ENCODE results near the gene AGTRAP.

Gene AGTRAP

DNA sequence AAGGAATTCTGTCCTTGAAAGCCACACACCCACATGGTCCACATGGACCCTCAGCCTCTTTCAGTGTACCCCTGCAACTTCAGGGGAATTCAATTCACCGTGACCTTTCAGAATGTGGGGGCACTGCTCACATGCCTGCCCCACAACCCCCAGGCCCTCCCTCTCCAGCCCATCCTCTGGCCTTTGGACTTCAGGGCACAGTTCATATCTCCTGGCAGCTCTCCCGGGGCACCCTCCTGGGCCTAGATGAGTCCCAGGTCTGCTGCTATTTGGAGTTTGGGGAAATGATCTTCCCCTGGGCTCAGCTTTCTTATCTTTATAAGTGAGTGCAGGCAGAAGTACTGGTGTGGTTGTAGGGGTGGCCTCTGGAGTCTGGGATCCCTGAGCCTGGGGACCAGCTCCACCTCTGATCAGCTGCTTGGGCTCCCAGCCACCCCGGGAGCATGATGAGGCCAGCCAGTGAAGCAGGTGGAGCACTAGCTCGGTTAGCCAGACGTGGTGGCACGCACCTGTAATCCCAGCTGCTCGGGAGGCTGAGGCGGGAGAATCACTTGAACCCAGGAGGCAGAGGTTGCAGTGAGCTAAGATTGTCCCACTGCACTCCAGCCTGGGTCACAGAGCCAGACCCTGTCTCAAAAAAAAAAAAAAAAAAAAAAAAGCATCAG is 41.9 kb downstream of the AGTRAP start:
- Histone ChIP-seq H3K27ac (ENCODE audit: low read depth, low read length) (no peak overlapping the region), H2AFZ (ENCODE audit: low read length, unreplicated experiment) (no peak overlapping the region), H3K4me3 (ENCODE audit: low read depth, low read length) (no peak overlapping the region), H3K36me3 (ENCODE audit: insufficient read depth, low read length) (no peaks in the 10 kb centered on the region), H3K27me3 (ENCODE audit: insufficient read depth, low read length) (no peaks in the 10 kb centered on the region), H3K79me2 (ENCODE audit: control insufficient read depth, insufficient read depth, low read length, unreplicated experiment) (no peaks in the 10 kb centered on the region), H3K4me1 (ENCODE audit: control insufficient read depth, insufficient read depth, low read length, unreplicated experiment) (no peaks in the 10 kb centered on the region)

DNA sequence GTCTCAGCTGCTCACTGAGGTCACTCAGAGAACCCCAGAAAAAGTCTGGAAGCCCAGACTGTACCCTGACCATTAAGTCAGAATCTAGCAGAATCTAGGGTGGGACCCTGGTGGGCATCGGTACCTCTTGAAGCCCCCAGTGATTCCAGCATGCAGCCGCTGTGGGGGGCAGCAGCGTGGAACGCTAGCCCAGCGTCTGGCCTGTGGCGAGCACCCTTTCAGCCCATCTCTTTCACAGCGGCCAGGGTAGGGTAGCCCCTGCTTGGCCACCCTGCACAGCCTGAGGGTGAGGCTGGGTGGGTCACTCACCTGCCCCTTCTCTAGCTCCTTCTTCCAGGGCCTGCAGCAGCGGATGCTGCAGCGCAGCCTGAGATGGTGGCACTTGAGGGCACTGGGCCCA is 42.4 kb downstream of the AGTRAP start:
- Histone ChIP-seq H3K36me3 (ENCODE audit: insufficient read depth, low read length) (no peaks in the 10 kb centered on the region), H2AFZ (ENCODE audit: low read length, unreplicated experiment) (no peak overlapping the region), H3K4me1 (ENCODE audit: control insufficient read depth, insufficient read depth, low read length, unreplicated experiment) (no peaks in the 10 kb centered on the region), H3K27me3 (ENCODE audit: insufficient read depth, low read length) (no peaks in the 10 kb centered on the region), H3K4me3 (ENCODE audit: low read depth, low read length) (no peak overlapping the region), H3K27ac (ENCODE audit: low read depth, low read length) (no peak overlapping the region), H3K79me2 (ENCODE audit: control insufficient read depth, insufficient read depth, low read length, unreplicated experiment) (no peaks in the 10 kb centered on the region)

DNA sequence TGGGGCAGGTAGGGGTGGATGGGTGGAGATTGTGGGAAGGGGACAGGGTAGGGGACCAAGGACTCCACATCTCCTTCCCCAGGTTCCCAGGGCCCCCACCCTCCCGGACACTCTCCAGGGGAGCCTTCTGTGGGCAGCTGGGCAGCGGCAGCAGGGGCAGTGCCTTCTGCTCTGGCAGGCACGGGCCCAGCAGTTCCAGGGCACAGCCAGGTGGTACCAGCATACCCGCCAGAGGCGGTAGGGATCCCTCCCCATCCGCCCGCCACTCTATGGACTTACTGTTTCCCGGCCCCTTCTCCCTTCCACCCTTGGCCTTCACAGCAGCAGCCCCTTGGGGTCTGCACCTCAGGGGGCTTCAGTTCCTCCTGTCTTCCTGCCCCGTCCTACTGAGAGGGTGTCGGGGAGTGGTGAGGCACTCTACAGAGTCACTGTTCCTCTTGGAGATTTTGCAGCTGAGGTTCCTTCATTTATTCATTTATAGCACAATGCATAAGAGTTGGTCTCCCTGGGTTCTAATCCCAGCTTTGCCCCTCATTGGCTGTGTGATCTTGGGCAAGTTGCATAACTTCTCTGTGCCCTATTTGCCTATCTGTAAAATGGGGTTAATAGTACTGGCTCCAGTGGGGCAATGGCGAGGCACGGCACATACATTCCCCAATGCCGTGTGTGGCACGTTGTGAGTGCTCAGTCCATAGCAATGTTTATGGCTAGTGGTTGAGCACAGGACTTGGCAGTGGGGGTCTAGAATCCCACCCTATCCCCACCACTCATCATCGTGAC is 43.1 kb downstream of the AGTRAP start:
- H2AFZ ChIP-seq (ENCODE audit: low read length, unreplicated experiment), result no peak overlapping the region
- H3K27me3 ChIP-seq (ENCODE audit: insufficient read depth, low read length), result no peaks in the 10 kb centered on the region
- H3K4me3 ChIP-seq (ENCODE audit: low read depth, low read length), result no peak overlapping the region
- H3K4me1 ChIP-seq (ENCODE audit: control insufficient read depth, insufficient read depth, low read length, unreplicated experiment), result no peaks in the 10 kb centered on the region
- no peaks in the 10 kb centered on the region for H3K36me3 ChIP-seq (ENCODE audit: insufficient read depth, low read length)
- no peaks in the 10 kb centered on the region for H3K79me2 ChIP-seq (ENCODE audit: control insufficient read depth, insufficient read depth, low read length, unreplicated experiment)
- no peak overlapping the region for H3K27ac ChIP-seq (ENCODE audit: low read depth, low read length)

DNA sequence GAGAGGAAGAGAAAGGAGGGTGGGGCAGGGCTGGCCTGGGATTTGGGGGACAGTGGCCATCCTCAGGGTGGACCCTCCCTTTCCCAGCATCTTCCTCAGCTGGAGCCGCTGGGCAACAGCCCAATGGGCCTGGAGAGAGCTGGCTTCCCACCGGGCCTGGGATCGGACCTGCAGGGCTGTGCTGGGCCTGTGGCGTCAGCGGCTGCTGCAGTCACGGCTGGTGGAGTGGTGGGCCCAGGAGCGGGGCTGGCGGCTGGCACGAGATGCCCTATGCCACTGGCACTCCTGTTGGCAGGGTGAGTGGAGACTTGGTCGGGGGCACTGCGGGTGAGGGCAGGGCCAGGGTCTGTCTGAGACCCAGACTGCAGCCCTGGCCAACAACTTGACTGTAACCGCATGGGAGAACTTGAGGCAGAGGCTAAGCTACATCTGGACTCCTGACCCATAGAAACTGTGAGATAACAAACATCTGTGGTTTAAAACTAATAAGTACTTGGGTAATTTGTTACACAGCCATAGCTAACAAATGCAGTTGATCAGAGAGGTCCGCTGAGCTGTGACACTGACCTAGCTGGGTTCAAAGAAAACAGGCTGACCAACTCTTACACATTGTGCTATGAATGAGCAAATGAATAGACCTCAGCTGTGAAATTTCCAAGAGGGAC is 43.9 kb downstream of the AGTRAP start:
- no peaks in the 10 kb centered on the region for H3K4me1 ChIP-seq (ENCODE audit: control insufficient read depth, insufficient read depth, low read length, unreplicated experiment)
- no peaks in the 10 kb centered on the region for H3K79me2 ChIP-seq (ENCODE audit: control insufficient read depth, insufficient read depth, low read length, unreplicated experiment)
- no peaks in the 10 kb centered on the region for H3K36me3 ChIP-seq (ENCODE audit: insufficient read depth, low read length)
- no peak overlapping the region for H3K4me3 ChIP-seq (ENCODE audit: low read depth, low read length)
- H3K27ac ChIP-seq (ENCODE audit: low read depth, low read length), result no peak overlapping the region
- no peaks in the 10 kb centered on the region for H3K27me3 ChIP-seq (ENCODE audit: insufficient read depth, low read length)
- no peak overlapping the region for H2AFZ ChIP-seq (ENCODE audit: low read length, unreplicated experiment)

DNA sequence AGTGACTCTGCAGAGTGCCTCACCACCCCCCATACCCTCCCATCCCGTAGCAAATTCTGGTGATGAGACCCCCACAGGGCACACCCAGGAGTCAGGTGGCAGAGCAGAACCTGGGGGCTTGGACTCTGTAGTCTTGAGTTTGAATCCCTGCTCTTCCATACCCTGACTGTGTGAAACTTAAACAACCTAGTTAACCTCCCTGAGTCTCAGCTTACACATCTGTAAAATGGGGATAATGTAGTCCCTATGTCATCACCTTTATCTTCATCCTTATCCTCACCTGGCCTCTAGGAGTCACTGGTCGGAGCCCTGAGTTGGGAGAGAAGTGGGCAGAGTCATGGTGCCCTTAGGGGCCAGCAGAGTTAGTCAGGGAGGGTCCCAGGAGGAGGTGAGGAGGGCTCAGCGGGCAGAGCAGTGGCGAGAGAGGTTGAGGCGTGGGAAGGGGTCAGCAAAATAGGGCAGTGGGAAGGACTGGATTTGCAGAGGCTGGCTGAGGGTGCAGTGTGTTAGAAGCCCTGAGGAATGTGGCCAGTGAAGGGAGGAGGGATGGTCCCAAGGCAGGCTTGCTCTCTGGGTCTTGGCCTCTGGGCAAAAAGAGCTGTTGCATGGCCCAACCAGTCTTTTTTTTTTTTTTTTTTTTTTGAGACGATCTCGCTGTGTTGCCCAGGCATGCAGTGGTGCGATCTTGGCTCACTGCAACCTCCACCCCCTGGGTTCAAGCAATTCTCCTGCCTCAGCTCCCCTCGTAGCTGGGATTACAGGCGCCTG is 44.6 kb downstream of the AGTRAP start:
- no peaks in the 10 kb centered on the region for H3K27me3 ChIP-seq (ENCODE audit: insufficient read depth, low read length)
- H2AFZ ChIP-seq (ENCODE audit: low read length, unreplicated experiment), result no peak overlapping the region
- no peaks in the 10 kb centered on the region for H3K4me1 ChIP-seq (ENCODE audit: control insufficient read depth, insufficient read depth, low read length, unreplicated experiment)
- H3K4me3 ChIP-seq (ENCODE audit: low read depth, low read length), result no peak overlapping the region
- H3K36me3 ChIP-seq (ENCODE audit: insufficient read depth, low read length), result no peaks in the 10 kb centered on the region
- H3K79me2 ChIP-seq (ENCODE audit: control insufficient read depth, insufficient read depth, low read length, unreplicated experiment), result no peaks in the 10 kb centered on the region
- no peak overlapping the region for H3K27ac ChIP-seq (ENCODE audit: low read depth, low read length)

DNA sequence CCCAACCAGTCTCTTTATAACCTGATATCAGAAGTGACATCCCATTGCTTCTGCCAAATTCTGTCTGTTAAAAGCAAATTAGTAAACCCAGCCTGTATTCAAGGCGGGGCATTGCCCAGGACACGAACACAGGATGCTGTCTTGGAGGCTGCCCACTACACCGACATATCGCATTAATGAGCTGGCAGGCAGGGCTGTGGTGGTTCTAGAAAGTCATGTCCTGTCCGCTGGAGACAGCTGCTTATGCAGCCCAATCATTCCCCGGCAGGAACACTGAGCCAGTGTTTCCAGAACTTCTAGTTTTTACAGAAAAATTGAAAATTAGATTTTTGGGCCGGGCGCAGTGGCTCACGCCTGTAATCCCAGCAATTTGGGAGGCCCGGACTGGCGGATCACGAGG is 45.4 kb downstream of the AGTRAP start:
- no peaks in the 10 kb centered on the region for H3K27me3 ChIP-seq (ENCODE audit: insufficient read depth, low read length)
- no peak overlapping the region for H2AFZ ChIP-seq (ENCODE audit: low read length, unreplicated experiment)
- no peaks in the 10 kb centered on the region for H3K4me1 ChIP-seq (ENCODE audit: control insufficient read depth, insufficient read depth, low read length, unreplicated experiment)
- no peaks in the 10 kb centered on the region for H3K36me3 ChIP-seq (ENCODE audit: insufficient read depth, low read length)
- no peak overlapping the region for H3K4me3 ChIP-seq (ENCODE audit: low read depth, low read length)
- H3K27ac ChIP-seq (ENCODE audit: low read depth, low read length), result no peak overlapping the region
- H3K79me2 ChIP-seq (ENCODE audit: control insufficient read depth, insufficient read depth, low read length, unreplicated experiment), result no peaks in the 10 kb centered on the region

DNA sequence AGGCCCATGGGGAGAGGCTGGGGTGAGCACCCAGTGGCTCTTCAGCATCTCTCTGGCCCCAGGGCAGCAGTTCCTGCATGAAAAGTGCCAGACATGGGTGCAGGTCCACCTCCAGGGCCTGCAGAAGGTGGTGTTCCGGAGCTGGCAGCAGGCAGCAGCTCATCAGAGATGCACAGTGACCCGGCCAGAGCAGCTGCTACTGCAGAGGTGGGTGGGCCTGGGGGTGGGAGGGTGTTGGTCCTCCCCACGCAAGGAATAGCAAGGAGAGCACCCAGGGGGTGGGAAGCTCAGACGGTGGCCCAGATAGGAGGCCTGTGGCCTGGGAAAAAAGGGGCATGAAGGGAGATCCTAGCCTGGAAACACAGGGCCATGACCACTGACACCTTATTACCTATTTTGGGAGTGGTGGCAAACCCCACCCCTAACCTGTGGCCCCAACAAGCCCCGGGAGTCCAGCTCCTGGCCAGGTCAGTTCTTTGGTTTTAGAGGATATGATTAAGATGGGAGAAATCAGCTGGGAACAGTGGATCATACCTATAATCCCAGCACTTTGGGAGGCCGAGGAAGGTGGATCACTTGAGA is 46.3 kb downstream of the AGTRAP start:
- Histone ChIP-seq H3K4me1 (ENCODE audit: control insufficient read depth, insufficient read depth, low read length, unreplicated experiment) (peaks cover 4% of the 10 kb centered on the region), H3K27ac (ENCODE audit: low read depth, low read length) (no peak overlapping the region), H3K27me3 (ENCODE audit: insufficient read depth, low read length) (no peaks in the 10 kb centered on the region), H3K4me3 (ENCODE audit: low read depth, low read length) (no peak overlapping the region), H3K79me2 (ENCODE audit: control insufficient read depth, insufficient read depth, low read length, unreplicated experiment) (no peaks in the 10 kb centered on the region), H2AFZ (ENCODE audit: low read length, unreplicated experiment) (no peak overlapping the region), H3K36me3 (ENCODE audit: insufficient read depth, low read length) (no peaks in the 10 kb centered on the region)

DNA sequence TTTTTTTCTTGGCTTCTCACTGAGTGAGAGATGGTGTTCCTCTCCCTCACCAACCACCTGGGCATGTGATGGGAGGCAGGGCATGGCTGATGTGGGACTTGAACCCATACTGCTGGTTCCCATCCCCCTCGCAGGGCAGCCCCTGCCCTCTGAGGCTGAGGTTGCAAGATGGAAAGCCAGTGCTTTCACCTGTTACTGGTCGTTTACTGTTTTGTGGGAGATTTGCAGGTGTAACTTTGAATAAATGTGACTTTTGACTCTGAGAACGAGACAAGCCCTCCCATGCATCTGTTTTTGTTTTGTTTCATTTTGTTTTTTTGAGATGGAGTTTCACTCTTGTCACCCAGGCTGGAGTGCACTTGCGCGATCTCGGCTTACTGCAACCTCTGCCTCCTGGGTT is 47.6 kb downstream of the AGTRAP start:
- Histone ChIP-seq H3K36me3 (ENCODE audit: insufficient read depth, low read length) (no peaks in the 10 kb centered on the region), H3K4me3 (ENCODE audit: low read depth, low read length) (no peak overlapping the region), H3K4me1 (ENCODE audit: control insufficient read depth, insufficient read depth, low read length, unreplicated experiment) (peaks cover 13% of the 10 kb centered on the region), H3K27me3 (ENCODE audit: insufficient read depth, low read length) (no peaks in the 10 kb centered on the region), H3K79me2 (ENCODE audit: control insufficient read depth, insufficient read depth, low read length, unreplicated experiment) (no peaks in the 10 kb centered on the region), H3K27ac (ENCODE audit: low read depth, low read length) (no peak overlapping the region), H2AFZ (ENCODE audit: low read length, unreplicated experiment) (no peak overlapping the region)

DNA sequence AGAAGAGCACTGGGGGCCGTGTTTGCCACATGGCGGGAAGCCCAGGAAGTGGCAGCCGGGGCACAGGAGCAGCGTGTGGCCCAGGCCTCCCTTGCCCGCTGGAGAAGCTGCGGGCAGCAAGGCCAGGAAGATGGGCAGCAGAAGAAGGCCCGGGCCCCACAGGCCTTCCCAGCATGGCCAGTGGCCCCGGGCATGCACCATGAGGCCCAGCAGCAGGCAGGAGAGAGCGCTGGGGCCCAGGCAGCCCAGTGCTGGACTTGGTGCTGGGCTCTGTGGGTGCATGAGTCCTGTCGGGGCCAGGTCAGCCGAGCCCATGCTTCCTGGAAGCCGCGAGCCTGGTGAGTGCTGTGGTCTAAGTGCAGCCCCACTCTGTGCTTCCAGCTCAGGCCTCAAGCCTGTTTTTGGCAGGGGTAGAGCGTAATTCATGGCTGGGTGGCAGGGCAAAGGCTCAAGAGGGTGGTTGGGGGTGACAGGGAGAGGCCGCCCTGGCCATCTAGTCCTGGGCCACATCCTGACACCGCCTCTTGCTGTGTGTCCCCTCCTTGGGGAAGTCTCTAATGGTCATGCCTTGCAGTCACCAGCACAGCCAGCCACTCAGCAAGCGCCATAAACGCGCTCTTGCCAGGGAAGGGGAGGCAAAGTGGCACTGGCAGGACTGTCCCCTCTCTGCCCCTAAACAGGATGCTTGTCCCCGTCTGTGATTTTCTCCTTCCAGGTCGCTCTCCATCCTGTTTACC is 48.5 kb downstream of the AGTRAP start:
- Histone ChIP-seq H3K79me2 (ENCODE audit: control insufficient read depth, insufficient read depth, low read length, unreplicated experiment) (no peaks in the 10 kb centered on the region), H3K4me3 (ENCODE audit: low read depth, low read length) (no peak overlapping the region), H3K27me3 (ENCODE audit: insufficient read depth, low read length) (no peaks in the 10 kb centered on the region), H3K27ac (ENCODE audit: low read depth, low read length) (no peak overlapping the region), H3K4me1 (ENCODE audit: control insufficient read depth, insufficient read depth, low read length, unreplicated experiment) (peaks cover 13% of the 10 kb centered on the region), H2AFZ (ENCODE audit: low read length, unreplicated experiment) (no peak overlapping the region), H3K36me3 (ENCODE audit: insufficient read depth, low read length) (no peaks in the 10 kb centered on the region)

Data from ACC112 (cell line).